Trophoblast cell (in vitro differentiated cells and primary cell): ENCODE data around the gene OR2AG1. TPM values are rescaled to one million over a fixed set of nuclear protein-coding genes. Genes with fewer than 3 reads are reported as not detected.

Experiments
- DNase-seq, 2 donors: peaks; one replicate each; pipeline ENCODE4 v3.0.0-alpha.2; 2016
- H2AFZ ChIP-seq: 2 replicates; pipeline ENCODE4 v1.6.1; 2013; ENCODE audit warnings: low read length, moderate library complexity, mild to moderate bottlenecking; ENCODE audit not compliant: insufficient read depth, poor library complexity
- H2AK5ac ChIP-seq: 2 replicates; pipeline ENCODE4 v1.6.1; 2013; ENCODE audit warnings: mild to moderate bottlenecking, low read length
- H2BK120ac ChIP-seq: 2 replicates; pipeline ENCODE4 v1.6.1; 2013; ENCODE audit warnings: low read length, mild to moderate bottlenecking, moderate library complexity; ENCODE audit not compliant: insufficient read depth, poor library complexity
- H2BK12ac ChIP-seq: 2 replicates; pipeline ENCODE4 v1.6.1; 2013; ENCODE audit warnings: mild to moderate bottlenecking, low read length, moderate library complexity
- H2BK5ac ChIP-seq: 2 replicates; pipeline ENCODE4 v1.6.1; 2013; ENCODE audit warnings: low read length, low read depth, moderate library complexity, mild to moderate bottlenecking; ENCODE audit not compliant: poor library complexity
- H3K14ac ChIP-seq: 2 replicates; pipeline ENCODE4 v1.6.1; 2013; ENCODE audit warnings: mild to moderate bottlenecking, low read length
- H3K18ac ChIP-seq: 2 replicates; pipeline ENCODE4 v1.6.1; 2013; ENCODE audit warnings: mild to moderate bottlenecking, low read length
- H3K23ac ChIP-seq: 2 replicates; pipeline ENCODE4 v1.6.1; 2013; ENCODE audit warnings: low read length
- H3K27ac ChIP-seq: 2 replicates; pipeline ENCODE4 v1.5.1; 2013; ENCODE audit warnings: low read depth, mild to moderate bottlenecking, inconsistent platforms, low read length, moderate library complexity
- H3K27me3 ChIP-seq: 2 replicates; pipeline ENCODE4 v1.6.1; 2013; ENCODE audit warnings: inconsistent platforms, mild to moderate bottlenecking, low read length, moderate library complexity; ENCODE audit not compliant: insufficient read depth
- H3K36me3 ChIP-seq, 2 experiments: 1 replicate in 1 of 2; 2 replicates in 1 of 2; pipeline ENCODE4 v1.6.1; 2013; ENCODE audit warnings: low read length in 2 of 2, mild to moderate bottlenecking in 2 of 2, moderate library complexity in 1 of 2; ENCODE audit not compliant: insufficient read depth in 2 of 2, control insufficient read depth in 1 of 2
- H3K4ac ChIP-seq: 2 replicates; pipeline ENCODE4 v1.6.1; 2013; ENCODE audit warnings: low read depth, mild to moderate bottlenecking, low read length, moderate library complexity
- H3K4me1 ChIP-seq, 2 experiments: 1 replicate in 1 of 2; 2 replicates in 1 of 2; pipeline ENCODE4 v1.6.1; 2013; ENCODE audit warnings: low read length in 2 of 2, mild to moderate bottlenecking in 2 of 2, moderate library complexity in 1 of 2; ENCODE audit not compliant: insufficient read depth in 2 of 2, control insufficient read depth in 1 of 2
- H3K4me2 ChIP-seq: 2 replicates; pipeline ENCODE4 v1.6.1; 2013; ENCODE audit warnings: inconsistent platforms, mild to moderate bottlenecking, low read length, moderate library complexity
- H3K4me3 ChIP-seq: 2 replicates; pipeline ENCODE4 v1.5.1; 2013; ENCODE audit warnings: mild to moderate bottlenecking, low read depth, low read length, inconsistent platforms
- H3K79me1 ChIP-seq: one replicate; pipeline ENCODE4 v1.6.1; 2013; ENCODE audit warnings: low read length
- H3K79me2 ChIP-seq: 2 replicates; pipeline ENCODE4 v1.6.1; 2013; ENCODE audit warnings: low read length, mild to moderate bottlenecking; ENCODE audit not compliant: control insufficient read depth, insufficient read depth, poor library complexity
- H3K9ac ChIP-seq: 2 replicates; pipeline ENCODE4 v1.6.1; 2013; ENCODE audit warnings: mild to moderate bottlenecking, low read length
- H3K9me3 ChIP-seq: 2 replicates; pipeline ENCODE4 v1.6.1; 2013; ENCODE audit warnings: low read depth, mild to moderate bottlenecking, control low read depth, inconsistent platforms, low read length; ENCODE audit not compliant: insufficient read depth
- H4K12ac ChIP-seq: 2 replicates; pipeline ENCODE4 v1.6.1; 2013; ENCODE audit warnings: low read depth, mild to moderate bottlenecking, low read length, moderate library complexity
- H4K8ac ChIP-seq: 2 replicates; pipeline ENCODE4 v1.6.1; 2013; ENCODE audit warnings: low read depth, mild to moderate bottlenecking, low read length, moderate library complexity
- H4K91ac ChIP-seq: one replicate; pipeline ENCODE4 v1.6.1; 2013; ENCODE audit warnings: low read depth, mild to moderate bottlenecking, low read length, moderate library complexity
- WGBS: extraction: QIAGEN DNeasy Blood & Tissue Kit; methylation state at CpG from one replicate; pipeline ENCODE4 v1.1.7; 2013; ENCODE audit warnings: missing lambda C conversion rate; ENCODE audit not compliant: insufficient read length, insufficient coverage; ENCODE audit errors: extremely low coverage; 5-methylcytosine and 5-hydroxymethylcytosine counted together
- polyA plus RNA-seq: library from polyadenylated mRNA; stranded (reverse); fragments of 200-250 nt; gene quantifications from 2 replicates; pipeline ENCODE4 v1.2.3, GENCODE V29; 2013

The OR2AG1 gene, protein sequence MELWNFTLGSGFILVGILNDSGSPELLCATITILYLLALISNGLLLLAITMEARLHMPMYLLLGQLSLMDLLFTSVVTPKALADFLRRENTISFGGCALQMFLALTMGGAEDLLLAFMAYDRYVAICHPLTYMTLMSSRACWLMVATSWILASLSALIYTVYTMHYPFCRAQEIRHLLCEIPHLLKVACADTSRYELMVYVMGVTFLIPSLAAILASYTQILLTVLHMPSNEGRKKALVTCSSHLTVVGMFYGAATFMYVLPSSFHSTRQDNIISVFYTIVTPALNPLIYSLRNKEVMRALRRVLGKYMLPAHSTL
- not detected in 2 replicates for polyA plus RNA-seq

DNA sequence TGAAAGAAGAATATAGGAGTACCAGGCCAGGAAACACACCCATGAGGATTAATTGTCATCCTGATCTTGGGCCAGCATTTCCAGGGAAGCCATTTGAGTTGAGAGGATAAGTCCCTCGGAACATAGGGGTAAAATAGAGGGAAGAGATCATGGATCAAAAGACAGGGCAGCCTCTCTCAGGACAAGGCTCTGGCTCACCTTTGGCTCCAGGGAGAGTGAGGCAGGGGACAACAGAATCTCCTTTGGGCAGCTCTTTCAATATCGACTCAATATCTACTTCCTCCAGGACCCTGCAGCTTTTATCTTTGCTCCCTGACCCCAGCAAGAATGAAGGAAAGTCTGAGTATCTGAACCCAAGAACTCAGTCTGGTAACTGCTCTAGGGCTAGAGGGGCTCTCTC, at the start of gene OR2AG1:
Gene OR2AG1 (plus strand): TSS at position 301 of the 400 bp plus-strand sequence. CDS start 2,018 bp downstream, outside the sequence.
- Histone ChIP-seq H2BK5ac (no peak within 1 kb of the TSS), H2BK120ac (no peak within 1 kb of the TSS), H3K14ac (no peak within 1 kb of the TSS), H2AFZ (no peak within 1 kb of the TSS), H4K8ac (no peak within 1 kb of the TSS), H3K9ac (no peak within 1 kb of the TSS), H3K27me3 (no peaks in the 10 kb centered on the region), H3K4me2 (no peak within 1 kb of the TSS), H3K36me3 (no peaks in the 10 kb centered on the region), H3K79me2 (no peaks in the 10 kb centered on the region), H4K91ac (no peak within 1 kb of the TSS), H3K9me3 (no peaks in the 10 kb centered on the region), H3K4me1 (no peaks in the 10 kb centered on the region), H3K79me1 (no peaks in the 10 kb centered on the region), H3K23ac (no peak within 1 kb of the TSS), H3K4me3 (no peak within 1 kb of the TSS), H4K12ac (no peak within 1 kb of the TSS), H3K27ac (no peak within 1 kb of the TSS), H3K18ac (no peak within 1 kb of the TSS), H2AK5ac (no peak within 1 kb of the TSS), H3K4ac (no peak within 1 kb of the TSS), H2BK12ac (no peak within 1 kb of the TSS)
- DNase-seq, result no peak
- WGBS, result no CpG with 5 or more reads among the region's 2 CpGs

DNA sequence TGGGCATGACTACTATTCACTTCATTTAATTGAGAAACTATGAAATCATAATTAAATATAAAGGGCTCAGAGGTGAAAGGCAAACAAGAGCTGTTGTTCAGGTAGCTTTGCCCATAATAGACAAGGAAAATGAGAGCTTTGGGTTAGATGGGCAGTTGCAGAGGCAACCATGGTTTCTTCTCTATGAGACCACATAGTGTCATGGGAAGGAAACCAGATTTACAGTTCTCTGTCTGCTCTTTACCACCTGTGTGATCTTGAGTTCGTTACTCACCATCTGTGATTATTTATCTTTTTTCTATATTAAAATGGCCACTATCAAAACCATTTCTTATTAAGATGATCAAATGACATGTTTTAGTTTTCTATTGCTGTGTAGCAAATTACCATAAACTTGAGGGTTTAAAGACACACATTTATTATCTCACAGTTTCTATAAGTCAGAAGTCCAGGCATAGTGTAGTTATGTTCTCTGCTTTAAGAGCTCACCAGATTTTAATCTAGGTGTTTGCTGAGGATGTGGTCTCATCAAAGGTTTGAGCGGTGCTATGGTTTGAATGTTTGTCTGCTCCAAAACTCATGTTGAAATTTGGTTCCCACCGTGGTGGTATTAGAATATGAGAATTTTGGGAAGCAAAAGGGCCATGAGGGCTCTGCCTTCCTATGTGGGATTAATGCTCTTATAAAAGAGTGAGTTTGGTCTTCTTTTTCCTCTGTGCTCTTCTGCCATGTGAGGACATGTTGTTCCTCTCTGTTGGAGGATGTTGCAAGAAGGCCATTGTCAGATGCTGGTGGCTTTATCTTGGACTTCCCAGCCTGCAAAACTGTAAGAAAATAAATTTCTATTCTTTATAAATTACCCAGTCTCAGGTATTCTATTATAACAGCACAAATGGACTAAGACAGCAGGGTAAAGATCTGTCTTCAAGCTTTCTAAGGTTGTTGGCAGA, 49.2 kb upstream of the OR2AG1 start:
- Histone ChIP-seq H3K27me3 (no peaks in the 10 kb centered on the region), H3K18ac (no peak overlapping the region), H4K8ac (no peak overlapping the region), H3K4me3 (no peak overlapping the region), H4K12ac (no peak overlapping the region), H2AFZ (no peak overlapping the region), H4K91ac (no peak overlapping the region), H2BK5ac (no peak overlapping the region), H3K36me3 (no peaks in the 10 kb centered on the region), H3K27ac (no peak overlapping the region), H3K79me2 (no peaks in the 10 kb centered on the region), H3K9ac (no peak overlapping the region), H3K4ac (no peak overlapping the region), H2AK5ac (no peak overlapping the region), H2BK12ac (no peak overlapping the region), H2BK120ac (no peak overlapping the region), H3K23ac (no peak overlapping the region), H3K14ac (no peak overlapping the region), H3K4me2 (peak overlapping the region; percentile 19), H3K79me1 (no peaks in the 10 kb centered on the region), H3K9me3 (no peaks in the 10 kb centered on the region), H3K4me1 (no peaks in the 10 kb centered on the region)
- DNase-seq, result no peak
- no CpG with 5 or more reads among the region's 3 CpGs for WGBS

DNA sequence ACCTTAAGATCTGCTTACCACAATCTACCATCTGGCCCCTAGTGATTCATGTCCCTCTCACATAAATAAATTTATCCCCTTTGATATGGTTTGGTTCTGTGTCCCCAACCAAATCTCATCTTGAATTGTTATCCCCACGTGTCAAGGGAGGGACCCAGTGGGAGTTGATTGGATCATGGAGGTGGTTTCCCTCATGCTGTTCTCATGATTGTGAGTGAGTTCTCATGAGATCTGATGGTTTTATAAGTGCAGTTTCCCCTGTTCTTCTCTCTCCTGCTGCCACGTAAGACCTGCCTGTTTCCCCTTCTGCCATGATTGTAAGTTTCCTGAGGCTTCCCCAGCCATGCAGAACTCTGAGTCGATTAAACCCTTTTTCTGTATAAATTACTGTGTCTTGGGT, 48.2 kb upstream of the OR2AG1 start:
- H3K4me3 ChIP-seq, result no peak overlapping the region
- no peak overlapping the region for H3K23ac ChIP-seq
- no peaks in the 10 kb centered on the region for H3K79me2 ChIP-seq
- WGBS, result no CpG with 5 or more reads among the region's 3 CpGs
- no peak overlapping the region for H3K27ac ChIP-seq
- H3K18ac ChIP-seq, result no peak overlapping the region
- H3K9ac ChIP-seq, result no peak overlapping the region
- DNase-seq, result no peak
- H4K91ac ChIP-seq, result no peak overlapping the region
- no peak overlapping the region for H2AFZ ChIP-seq
- H3K4me2 ChIP-seq, result no peak overlapping the region
- H2BK5ac ChIP-seq, result no peak overlapping the region
- H2AK5ac ChIP-seq, result no peak overlapping the region
- no peak overlapping the region for H3K14ac ChIP-seq
- H3K9me3 ChIP-seq, result no peaks in the 10 kb centered on the region
- no peak overlapping the region for H4K8ac ChIP-seq
- no peaks in the 10 kb centered on the region for H3K4me1 ChIP-seq
- no peak overlapping the region for H3K4ac ChIP-seq
- no peaks in the 10 kb centered on the region for H3K36me3 ChIP-seq
- no peaks in the 10 kb centered on the region for H3K79me1 ChIP-seq
- H2BK120ac ChIP-seq, result no peak overlapping the region
- H4K12ac ChIP-seq, result no peak overlapping the region
- H3K27me3 ChIP-seq, result no peaks in the 10 kb centered on the region
- no peak overlapping the region for H2BK12ac ChIP-seq

DNA sequence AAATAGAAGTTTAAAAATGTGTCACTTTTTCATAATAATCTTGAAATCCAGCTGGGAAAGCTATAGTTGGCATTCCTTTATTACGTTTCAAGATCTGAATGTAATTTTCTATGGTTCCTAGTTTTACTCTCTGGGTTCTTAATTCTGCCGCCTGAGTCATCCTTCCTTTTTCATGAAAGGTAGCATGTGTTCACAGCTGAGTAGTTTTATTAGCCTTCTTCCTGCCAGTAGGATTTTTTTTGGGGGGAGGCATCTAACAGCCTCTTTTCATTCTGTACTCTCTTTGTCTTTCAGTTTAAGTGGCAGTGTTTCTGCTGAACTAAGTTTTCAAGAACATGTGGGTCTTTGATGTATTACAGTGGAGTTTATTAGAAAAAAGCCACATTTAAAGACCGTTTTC, 47.5 kb upstream of the OR2AG1 start:
- Histone ChIP-seq H3K4me3 (no peak overlapping the region), H3K18ac (no peak overlapping the region), H3K27ac (no peak overlapping the region), H2AK5ac (no peak overlapping the region), H3K14ac (no peak overlapping the region), H3K23ac (no peak overlapping the region), H4K8ac (no peak overlapping the region), H2BK5ac (no peak overlapping the region), H3K36me3 (no peaks in the 10 kb centered on the region), H2BK12ac (no peak overlapping the region), H3K4me2 (no peak overlapping the region), H3K4me1 (no peaks in the 10 kb centered on the region), H4K12ac (no peak overlapping the region), H3K79me1 (no peaks in the 10 kb centered on the region), H4K91ac (no peak overlapping the region), H3K79me2 (no peaks in the 10 kb centered on the region), H3K27me3 (no peaks in the 10 kb centered on the region), H2AFZ (no peak overlapping the region), H3K4ac (no peak overlapping the region), H3K9me3 (no peaks in the 10 kb centered on the region), H3K9ac (no peak overlapping the region), H2BK120ac (no peak overlapping the region)
- no peak for DNase-seq
- no CpG with 5 or more reads among the region's 3 CpGs for WGBS
